ENCODE results near the gene ACVR2A.
A peak's percentile ranks its signal among the peaks of the same experiment; 100 is the strongest.

The ACVR2A gene

GRCh38 chr2:147851244-147851930 is 6.6 kb downstream of the ACVR2A start:
- DNase-seq, result no peak
- in situ Hi-C loops (cut with MboI; ENCODE audit: low pct_unique_long_range_greater_than_20kb, low sequenced_read_pairs), result no loop called here

- DNase-seq, result no peak
- in situ Hi-C loops (cut with MboI; ENCODE audit: low pct_unique_long_range_greater_than_20kb, low sequenced_read_pairs), result no loop called here
Observed at GRCh38 chr2:147854557-147855134, 9.8 kb downstream of the ACVR2A start.

GRCh38 chr2:147855316-147855715 is 10.5 kb downstream of the ACVR2A start:
- in situ Hi-C loops (cut with MboI; ENCODE audit: low pct_unique_long_range_greater_than_20kb, low sequenced_read_pairs), result no loop called here
- DNase-seq, result no peak

- DNase-seq, result no peak
- in situ Hi-C loops (cut with MboI; ENCODE audit: low pct_unique_long_range_greater_than_20kb, low sequenced_read_pairs), result no loop called here
Observed at GRCh38 chr2:147855977-147856376, 11.1 kb downstream of the ACVR2A start.

GRCh38 chr2:147860009-147860408 is 15.2 kb downstream of the ACVR2A start:
- in situ Hi-C loops (cut with MboI; ENCODE audit: low pct_unique_long_range_greater_than_20kb, low sequenced_read_pairs), result no loop called here
- no peak for DNase-seq

- no peak for DNase-seq
- in situ Hi-C loops (cut with MboI; ENCODE audit: low pct_unique_long_range_greater_than_20kb, low sequenced_read_pairs), result no loop called here
Observed at GRCh38 chr2:147862859-147863516, 18.2 kb downstream of the ACVR2A start.

GRCh38 chr2:147863835-147864234 is 19.0 kb downstream of the ACVR2A start:
- in situ Hi-C loops (cut with MboI; ENCODE audit: low pct_unique_long_range_greater_than_20kb, low sequenced_read_pairs), result no loop called here
- no peak for DNase-seq

GRCh38 chr2:147865560-147865959 is 20.7 kb downstream of the ACVR2A start:
- in situ Hi-C loops (cut with MboI; ENCODE audit: low pct_unique_long_range_greater_than_20kb, low sequenced_read_pairs), result no loop called here
- DNase-seq, result no peak

- peak; percentile 74 for DNase-seq
- in situ Hi-C loops (cut with MboI; ENCODE audit: low pct_unique_long_range_greater_than_20kb, low sequenced_read_pairs), result no loop called here
Observed at GRCh38 chr2:147867050-147867449, 22.2 kb downstream of the ACVR2A start.

GRCh38 chr2:147869934-147870333 is 25.1 kb downstream of the ACVR2A start:
- no peak for DNase-seq
- in situ Hi-C loops (cut with MboI; ENCODE audit: low pct_unique_long_range_greater_than_20kb, low sequenced_read_pairs), result no loop called here

- in situ Hi-C loops (cut with MboI; ENCODE audit: low pct_unique_long_range_greater_than_20kb, low sequenced_read_pairs), result no loop called here
Observed at GRCh38 chr2:147872967-147873366, 28.1 kb downstream of the ACVR2A start.

GRCh38 chr2:147873859-147874483 is 29.1 kb downstream of the ACVR2A start:
- in situ Hi-C loops (cut with MboI; ENCODE audit: low pct_unique_long_range_greater_than_20kb, low sequenced_read_pairs), result no loop called here
- DNase-seq, result no peak

More at GRCh38 chr2:147872967-147873366, 28.1 kb downstream of the ACVR2A start:
- no peak for DNase-seq

- in situ Hi-C loops (cut with MboI; ENCODE audit: low pct_unique_long_range_greater_than_20kb, low sequenced_read_pairs), result no loop called here
- no peak for DNase-seq
Observed at GRCh38 chr2:147879846-147880245, 35.0 kb downstream of the ACVR2A start.

- DNase-seq, result no peak
- in situ Hi-C loops (cut with MboI; ENCODE audit: low pct_unique_long_range_greater_than_20kb, low sequenced_read_pairs), result no loop called here
Observed at GRCh38 chr2:147882631-147883030, 37.8 kb downstream of the ACVR2A start.

- in situ Hi-C loops (cut with MboI; ENCODE audit: low pct_unique_long_range_greater_than_20kb, low sequenced_read_pairs), result no loop called here
- DNase-seq, result no peak
Observed at GRCh38 chr2:147884830-147885229, 40.0 kb downstream of the ACVR2A start.

- in situ Hi-C loops (cut with MboI; ENCODE audit: low pct_unique_long_range_greater_than_20kb, low sequenced_read_pairs), result no loop called here
- no peak for DNase-seq
Observed at GRCh38 chr2:147886136-147886535, 41.3 kb downstream of the ACVR2A start.

GRCh38 chr2:147888680-147889079 is 43.9 kb downstream of the ACVR2A start:
- in situ Hi-C loops (cut with MboI; ENCODE audit: low pct_unique_long_range_greater_than_20kb, low sequenced_read_pairs), result no loop called here
- no peak for DNase-seq

GRCh38 chr2:147904051-147904450 is 59.2 kb downstream of the ACVR2A start:
- in situ Hi-C loops (cut with MboI; ENCODE audit: low pct_unique_long_range_greater_than_20kb, low sequenced_read_pairs), result loop anchor here (25.0 kb wide), 1 partner anchor 492 kb away; no protein-coding TSS in a partner anchor

GRCh38 chr2:147909178-147909577 is 64.3 kb downstream of the ACVR2A start:
- DNase-seq, result no peak
- in situ Hi-C loops (cut with MboI; ENCODE audit: low pct_unique_long_range_greater_than_20kb, low sequenced_read_pairs), result loop anchor here (25.0 kb wide), 1 partner anchor 497 kb away; no protein-coding TSS in a partner anchor

More at GRCh38 chr2:147904051-147904450, 59.2 kb downstream of the ACVR2A start:
- DNase-seq, result no peak

- peak; percentile 72 for DNase-seq
- in situ Hi-C loops (cut with MboI; ENCODE audit: low pct_unique_long_range_greater_than_20kb, low sequenced_read_pairs), result loop anchor here (25.0 kb wide), 1 partner anchor 499 kb away; no protein-coding TSS in a partner anchor
Observed at GRCh38 chr2:147910990-147911473, 66.2 kb downstream of the ACVR2A start.

All from KBM-7 (cell line).